Stimulated activated effector memory CD8-positive, alpha-beta T cell treated with anti-CD3 and anti-CD28 coated beads, Interleukin-12 subunit alpha, Interleukin-12 subunit beta, amount 100 ng/mL, for 72 hours (primary cell): Measurements from ENCODE around the gene TIMP3.

Experiments
- ATAC-seq: fragments of 150-1000 bp; cut with Tn5 transposase; 2 replicates; pipeline ENCODE4 v1.10.0; 2021
- DNase-seq, 2 donors: peaks; one replicate each; pipeline ENCODE4 v3.0.0; 2021 to 2022; ENCODE audit warnings: low spot score in 2 of 2
- H3K27ac Mint-ChIP-seq: one replicate; pipeline ENCODE4 v1.8.0; 2022; ENCODE audit warnings: mild to moderate bottlenecking, mixed read lengths
- H3K36me3 Mint-ChIP-seq: one replicate; pipeline ENCODE4 v1.8.0; 2022; ENCODE audit warnings: mild to moderate bottlenecking, mixed read lengths
- H3K4me1 Mint-ChIP-seq: one replicate; pipeline ENCODE4 v1.8.0; 2022; ENCODE audit warnings: mixed read lengths
- H3K4me3 Mint-ChIP-seq: one replicate; pipeline ENCODE4 v1.8.0; 2022; ENCODE audit warnings: mild to moderate bottlenecking, mixed read lengths
- H3K9me3 Mint-ChIP-seq: one replicate; pipeline ENCODE4 v1.8.0; 2022; ENCODE audit warnings: mixed read lengths

The TIMP3 gene

DNA sequence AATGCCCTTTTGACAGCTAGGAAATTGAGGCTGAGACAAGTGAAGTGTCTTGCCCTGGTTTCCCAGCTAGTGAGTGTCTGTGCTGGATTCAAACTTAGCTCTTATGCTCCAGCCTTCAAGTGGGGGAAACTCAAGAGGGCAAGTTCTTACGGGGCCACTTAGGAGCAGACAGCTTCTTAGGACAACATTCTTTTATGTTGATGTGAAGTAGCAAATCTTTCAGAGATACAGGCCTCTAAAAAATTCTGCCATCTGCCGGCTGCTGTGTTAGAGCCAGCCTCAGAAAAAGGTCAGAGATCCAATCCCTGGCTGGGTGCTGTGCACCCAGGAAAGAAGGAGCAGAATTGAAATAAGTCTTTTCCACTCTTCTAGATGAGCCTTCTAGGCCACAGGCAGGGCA is 26.6 kb downstream of the TIMP3 start:
- Mint-ChIP-seq H3K9me3 (no peaks in the 10 kb centered on the region), H3K4me1 (no peaks in the 10 kb centered on the region), H3K4me3 (no peak overlapping the region), H3K27ac (no peak overlapping the region), H3K36me3 (no peaks in the 10 kb centered on the region)
- no peak for DNase-seq
- no peak for ATAC-seq

DNA sequence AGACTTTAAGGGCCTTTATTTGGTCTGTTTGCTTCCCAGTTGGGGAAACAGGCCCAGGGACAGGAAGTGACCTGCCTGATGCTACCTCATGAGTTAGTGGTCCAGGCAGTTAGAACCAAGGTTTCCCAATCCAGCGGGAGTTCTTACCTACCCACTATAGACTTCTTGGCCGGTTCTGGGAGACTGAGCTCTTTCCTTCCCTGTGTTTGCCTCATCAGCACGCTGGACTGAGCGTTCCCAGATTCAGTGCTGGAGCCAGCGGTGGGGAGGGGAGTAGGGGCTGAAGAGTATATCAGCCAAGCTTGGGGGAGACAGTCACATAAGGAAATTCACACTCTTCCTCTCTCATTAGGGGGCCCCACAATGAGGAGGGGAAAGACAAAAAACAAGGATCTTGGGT is 27.1 kb downstream of the TIMP3 start:
- Mint-ChIP-seq H3K27ac (no peak overlapping the region), H3K4me1 (no peaks in the 10 kb centered on the region), H3K9me3 (no peaks in the 10 kb centered on the region), H3K36me3 (no peaks in the 10 kb centered on the region), H3K4me3 (no peak overlapping the region)
- DNase-seq: no peak
- no peak for ATAC-seq

DNA sequence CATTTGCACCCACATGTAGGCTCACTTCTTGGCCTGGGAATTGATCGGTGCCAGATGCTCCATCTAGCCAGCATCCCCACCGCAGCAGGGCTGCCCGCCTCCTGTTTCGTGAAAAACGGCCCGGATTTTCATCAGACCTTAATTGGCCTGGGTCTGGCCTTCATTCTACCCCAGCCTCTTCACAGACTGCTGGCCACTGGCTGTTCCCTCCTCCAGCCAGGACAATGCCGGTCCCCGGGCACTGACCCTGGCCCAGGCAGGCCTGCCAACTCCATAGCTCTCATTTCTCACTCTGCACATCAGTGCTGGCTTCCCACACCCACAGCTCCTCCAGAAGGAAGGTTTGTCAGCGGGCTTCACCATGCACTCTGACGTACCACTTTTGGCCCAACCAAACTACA is 27.9 kb downstream of the TIMP3 start:
- DNase-seq (no peak), ATAC-seq (no peak)
- Mint-ChIP-seq H3K27ac (no peak overlapping the region), H3K4me1 (no peaks in the 10 kb centered on the region), H3K36me3 (no peaks in the 10 kb centered on the region), H3K9me3 (no peaks in the 10 kb centered on the region), H3K4me3 (no peak overlapping the region)

DNA sequence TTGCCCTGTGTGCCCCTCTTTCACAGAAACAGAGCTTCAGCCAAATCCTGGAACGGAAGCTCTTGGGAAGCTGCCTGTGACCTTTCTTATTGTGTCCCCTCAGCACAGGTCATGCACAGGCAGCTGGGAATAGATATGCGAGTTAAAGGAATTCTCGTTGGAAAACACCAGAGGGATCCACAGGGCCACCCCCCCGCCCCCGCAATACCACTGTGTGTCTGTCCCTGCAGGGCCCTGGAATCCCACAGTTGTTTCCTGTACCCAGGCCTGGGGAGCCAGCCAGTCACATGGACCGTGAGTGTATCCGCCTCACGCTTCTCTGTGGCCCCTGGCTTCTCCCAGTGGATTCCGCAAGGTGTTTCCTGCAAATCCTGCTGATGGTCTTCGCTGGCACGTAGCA is 29.0 kb downstream of the TIMP3 start:
- no peaks in the 10 kb centered on the region for H3K9me3 Mint-ChIP-seq
- no peaks in the 10 kb centered on the region for H3K4me1 Mint-ChIP-seq
- no peak overlapping the region for H3K27ac Mint-ChIP-seq
- H3K36me3 Mint-ChIP-seq: no peaks in the 10 kb centered on the region
- no peak for ATAC-seq
- no peak for DNase-seq
- no peak overlapping the region for H3K4me3 Mint-ChIP-seq

DNA sequence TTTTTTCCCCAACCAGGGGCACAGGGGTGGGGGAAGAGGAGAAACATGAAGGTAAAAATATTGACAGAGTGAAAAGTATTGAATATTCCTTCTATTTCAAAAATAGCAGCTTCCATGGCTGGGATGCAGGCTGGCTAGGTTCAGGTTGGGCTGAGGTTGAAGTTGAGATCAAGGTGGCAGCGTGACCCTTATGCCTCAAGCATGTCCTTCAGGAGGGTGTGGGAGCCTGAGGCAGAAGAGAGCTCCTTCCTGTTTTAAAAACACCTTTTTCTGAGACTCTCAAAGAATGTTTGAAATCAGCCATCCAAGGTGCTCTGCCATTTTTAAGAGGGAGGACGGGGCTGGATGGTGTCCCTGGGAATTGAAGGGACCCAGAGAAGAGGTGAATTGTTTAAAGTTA is 29.5 kb downstream of the TIMP3 start:
- DNase-seq (no peak), ATAC-seq (no peak)
- Mint-ChIP-seq H3K9me3 (no peaks in the 10 kb centered on the region), H3K36me3 (no peaks in the 10 kb centered on the region), H3K4me1 (no peaks in the 10 kb centered on the region), H3K27ac (no peak overlapping the region), H3K4me3 (no peak overlapping the region)

DNA sequence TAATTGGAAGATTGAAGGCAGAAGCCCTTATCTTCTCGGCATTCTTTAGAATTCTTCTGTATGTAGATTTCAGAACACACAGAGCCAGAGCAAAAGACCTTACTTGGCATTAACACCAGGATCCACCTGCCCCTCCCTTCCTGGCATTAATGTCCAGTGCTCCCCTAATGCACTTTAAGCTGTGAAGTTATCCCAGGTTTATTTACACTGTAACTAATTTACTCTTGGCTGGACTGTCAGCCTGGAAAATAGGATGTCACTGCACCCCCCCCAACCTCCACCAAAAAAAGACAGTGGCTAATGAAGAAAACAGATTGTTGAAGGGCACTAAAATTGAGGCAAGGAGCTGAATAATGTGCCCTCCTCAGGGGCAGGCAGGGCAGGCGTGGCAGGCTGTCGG is 30.1 kb downstream of the TIMP3 start:
- H3K4me1 Mint-ChIP-seq: no peaks in the 10 kb centered on the region
- no peak for ATAC-seq

DNA sequence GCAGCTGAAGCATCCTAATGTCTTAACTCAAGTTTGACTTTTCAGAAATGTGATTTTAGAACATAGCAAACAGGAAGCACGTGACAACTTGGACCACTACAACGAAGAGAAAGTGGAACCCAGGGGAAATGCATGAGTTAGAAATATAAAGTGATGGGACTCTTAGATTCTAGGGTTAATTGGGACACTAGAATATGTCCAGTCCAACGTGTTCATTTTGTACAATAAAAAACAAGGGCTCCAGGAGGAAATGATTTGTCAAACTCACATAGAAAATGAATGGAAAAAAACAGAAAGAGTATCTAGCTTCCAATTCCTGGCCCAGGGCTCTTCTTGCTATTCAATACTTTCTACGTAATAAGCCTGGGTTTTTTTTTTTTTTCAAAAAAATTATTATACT is 30.7 kb downstream of the TIMP3 start:
- Mint-ChIP-seq H3K4me3 (no peak overlapping the region), H3K9me3 (no peaks in the 10 kb centered on the region), H3K27ac (no peak overlapping the region), H3K4me1 (no peaks in the 10 kb centered on the region), H3K36me3 (no peaks in the 10 kb centered on the region)
- ATAC-seq (no peak), DNase-seq (no peak)

More for the DNA sequence above, 30.1 kb downstream of the TIMP3 start:
- Mint-ChIP-seq H3K27ac (no peak overlapping the region), H3K36me3 (no peaks in the 10 kb centered on the region), H3K9me3 (no peaks in the 10 kb centered on the region), H3K4me3 (no peak overlapping the region)
- no peak for DNase-seq

DNA sequence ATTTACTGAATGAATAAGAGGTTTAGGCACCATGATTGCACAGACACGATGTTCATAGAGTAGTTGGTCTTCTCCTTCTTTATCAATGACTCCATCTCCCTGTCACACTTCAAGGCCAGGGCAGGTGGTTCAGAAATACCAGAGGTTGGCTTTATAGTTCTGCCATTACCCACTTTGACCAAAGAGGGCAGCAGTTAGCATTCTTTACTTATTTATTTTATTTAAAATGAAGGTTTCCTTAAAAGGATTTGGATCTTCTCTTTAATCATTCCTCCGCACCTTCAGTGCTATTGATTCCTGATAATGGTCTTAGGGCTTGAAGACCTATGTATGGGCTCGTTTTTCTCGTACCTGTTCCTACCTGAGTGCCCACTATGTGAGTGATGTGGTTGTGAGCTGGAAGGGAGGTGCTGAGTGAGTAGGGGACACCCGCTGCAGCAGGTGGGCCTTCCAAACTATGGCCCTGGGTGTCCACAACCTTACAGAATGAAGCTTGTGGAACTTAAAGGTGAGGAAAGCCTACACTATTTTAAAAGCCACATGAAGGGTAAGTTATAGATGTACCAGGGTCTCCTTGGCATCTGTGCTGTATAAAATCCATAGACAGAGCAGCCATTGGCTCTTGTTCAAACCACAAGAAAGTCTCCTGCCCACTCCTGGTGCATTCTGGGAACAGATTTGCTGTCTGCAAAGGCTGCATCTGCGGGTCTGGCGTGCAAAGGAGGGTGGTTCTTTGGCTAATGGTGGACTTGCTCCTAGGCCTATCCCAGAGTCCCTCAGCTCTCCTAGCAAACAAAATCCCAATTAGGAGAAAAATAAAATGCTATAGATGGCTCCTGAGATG is 35.0 kb downstream of the TIMP3 start:
- DNase-seq (no peak), ATAC-seq (no peak)
- H3K27ac Mint-ChIP-seq: no peak overlapping the region
- H3K4me3 Mint-ChIP-seq: no peak overlapping the region
- no peaks in the 10 kb centered on the region for H3K9me3 Mint-ChIP-seq
- H3K4me1 Mint-ChIP-seq: no peaks in the 10 kb centered on the region
- no peaks in the 10 kb centered on the region for H3K36me3 Mint-ChIP-seq

DNA sequence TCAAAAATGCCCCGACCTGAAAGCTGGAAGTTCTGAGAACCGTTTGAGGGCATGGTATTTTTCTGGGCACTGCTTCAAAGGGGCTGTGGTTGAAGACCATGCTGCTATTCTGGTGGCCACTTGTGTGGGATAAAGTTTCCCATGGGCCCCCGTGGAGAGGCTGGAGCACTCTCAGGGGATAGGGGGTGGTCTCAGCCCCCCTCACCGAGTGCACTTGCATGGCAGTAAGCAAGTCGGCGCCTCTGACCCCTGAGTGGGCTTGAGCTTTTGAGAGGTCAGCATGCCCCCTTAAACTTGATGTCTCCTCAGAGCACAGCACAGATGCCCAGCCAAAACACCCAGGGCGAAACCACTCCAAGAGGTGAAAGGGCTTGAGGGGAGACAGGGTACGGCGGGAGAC is 35.6 kb downstream of the TIMP3 start:
- no peak overlapping the region for H3K4me3 Mint-ChIP-seq
- no peaks in the 10 kb centered on the region for H3K4me1 Mint-ChIP-seq
- no peak for ATAC-seq
- H3K36me3 Mint-ChIP-seq: no peaks in the 10 kb centered on the region
- DNase-seq: no peak
- no peaks in the 10 kb centered on the region for H3K9me3 Mint-ChIP-seq
- no peak overlapping the region for H3K27ac Mint-ChIP-seq

DNA sequence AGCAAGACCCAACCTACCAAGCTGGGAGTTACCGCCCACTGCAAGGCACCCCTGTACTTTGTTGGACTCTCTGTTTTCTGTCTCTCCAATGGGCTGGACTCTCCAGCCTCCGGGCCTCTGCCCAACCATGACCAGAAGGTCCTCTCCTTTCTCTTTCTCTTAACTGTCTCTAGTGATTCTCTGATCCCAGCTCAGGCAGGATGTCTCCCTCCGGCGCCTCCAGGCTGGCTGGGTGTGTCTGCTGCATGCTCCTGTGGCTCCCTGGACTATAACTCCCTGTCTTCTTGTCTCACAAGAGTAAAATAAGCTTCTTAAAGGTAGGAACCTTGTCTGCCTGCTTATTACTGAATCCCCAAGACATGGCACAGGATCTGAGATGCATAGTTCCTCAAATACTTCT is 36.3 kb downstream of the TIMP3 start:
- ATAC-seq: no peak
- Mint-ChIP-seq H3K36me3 (no peaks in the 10 kb centered on the region), H3K27ac (no peak overlapping the region), H3K4me1 (no peaks in the 10 kb centered on the region), H3K4me3 (no peak overlapping the region), H3K9me3 (no peaks in the 10 kb centered on the region)
- DNase-seq: no peak

DNA sequence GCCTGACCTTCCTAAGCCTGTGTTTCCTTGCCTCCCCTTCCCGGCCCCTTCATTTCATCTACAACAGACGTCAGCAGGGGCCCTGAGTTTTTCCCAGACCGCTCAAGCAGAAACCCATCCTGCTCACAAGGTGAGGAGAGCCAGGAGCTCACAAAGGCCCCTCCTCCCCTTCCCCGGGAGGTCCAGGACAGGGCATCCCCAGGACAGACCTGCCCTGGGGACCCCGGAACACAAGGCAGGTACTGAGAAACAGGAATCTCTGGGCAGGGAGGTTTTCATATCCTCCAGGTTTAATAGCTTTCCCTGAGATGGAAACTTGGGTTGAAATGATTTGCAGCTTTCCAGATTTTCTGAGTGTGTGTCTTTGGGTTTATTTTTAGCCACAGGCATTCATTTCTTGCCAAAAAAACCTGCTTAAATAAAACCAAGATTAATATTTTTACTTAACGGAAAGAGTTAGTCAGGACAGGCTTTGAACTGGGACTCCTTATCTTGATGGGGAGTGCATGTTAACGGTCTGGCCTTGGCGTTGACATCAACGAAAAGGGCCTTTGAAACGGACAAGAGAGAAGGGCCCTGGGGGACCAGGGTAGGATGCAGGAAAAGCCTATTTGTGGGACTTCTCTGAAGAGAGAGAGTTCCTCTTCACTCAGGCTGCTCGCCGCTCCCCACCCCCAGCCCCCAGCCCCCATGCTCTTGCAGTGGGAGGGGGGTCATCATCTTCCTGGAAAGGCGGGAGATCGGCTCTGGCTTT is 38.5 kb downstream of the TIMP3 start:
- H3K9me3 Mint-ChIP-seq: no peaks in the 10 kb centered on the region
- ATAC-seq: no peak
- H3K27ac Mint-ChIP-seq: no peak overlapping the region
- no peak for DNase-seq
- no peaks in the 10 kb centered on the region for H3K36me3 Mint-ChIP-seq
- H3K4me3 Mint-ChIP-seq: no peak overlapping the region
- H3K4me1 Mint-ChIP-seq: no peaks in the 10 kb centered on the region

DNA sequence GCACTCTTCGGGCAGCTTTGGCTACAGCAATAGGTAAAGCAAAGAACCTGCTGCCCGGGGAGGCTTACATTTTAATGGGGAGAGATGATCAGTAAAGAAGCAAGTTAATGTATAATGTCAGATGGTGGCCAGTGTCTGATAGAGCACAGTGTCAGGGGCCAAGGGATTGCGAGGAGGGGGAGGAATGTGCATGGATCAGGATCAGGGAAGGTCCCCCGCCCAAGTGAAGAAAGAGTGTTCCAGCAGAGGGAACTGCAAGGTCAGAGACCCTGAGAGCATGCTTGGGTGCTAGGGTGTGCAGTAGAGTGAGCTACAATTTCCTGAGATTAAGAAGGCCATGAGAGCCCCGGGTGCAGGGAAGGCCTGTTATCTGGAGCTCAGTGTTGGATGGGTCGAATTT is 39.7 kb downstream of the TIMP3 start:
- no peaks in the 10 kb centered on the region for H3K4me1 Mint-ChIP-seq
- H3K4me3 Mint-ChIP-seq: no peak overlapping the region
- no peak for ATAC-seq
- no peaks in the 10 kb centered on the region for H3K36me3 Mint-ChIP-seq
- H3K27ac Mint-ChIP-seq: no peak overlapping the region
- no peak for DNase-seq
- no peaks in the 10 kb centered on the region for H3K9me3 Mint-ChIP-seq

DNA sequence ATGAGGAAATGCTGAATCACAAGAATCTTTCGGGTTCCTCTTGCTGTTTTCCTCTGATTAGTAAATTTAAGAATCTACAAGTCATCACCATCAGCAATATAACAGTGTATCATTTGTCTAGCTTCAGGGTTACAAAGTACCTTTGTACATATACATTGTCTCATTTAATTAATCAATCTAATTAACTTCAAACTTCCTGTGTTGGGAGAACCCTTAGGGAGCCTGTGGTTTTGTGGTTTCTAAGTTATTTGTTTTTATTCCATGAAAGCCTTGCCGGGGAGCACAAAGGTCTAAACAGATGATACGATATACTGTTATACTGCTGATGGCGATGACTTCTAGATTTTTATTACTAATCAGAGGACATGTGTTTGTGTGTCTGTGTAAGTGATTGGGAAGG is 41.0 kb downstream of the TIMP3 start:
- Mint-ChIP-seq H3K9me3 (no peaks in the 10 kb centered on the region), H3K27ac (no peak overlapping the region), H3K4me1 (no peaks in the 10 kb centered on the region), H3K4me3 (no peak overlapping the region), H3K36me3 (no peaks in the 10 kb centered on the region)
- DNase-seq: no peak
- ATAC-seq: no peak

DNA sequence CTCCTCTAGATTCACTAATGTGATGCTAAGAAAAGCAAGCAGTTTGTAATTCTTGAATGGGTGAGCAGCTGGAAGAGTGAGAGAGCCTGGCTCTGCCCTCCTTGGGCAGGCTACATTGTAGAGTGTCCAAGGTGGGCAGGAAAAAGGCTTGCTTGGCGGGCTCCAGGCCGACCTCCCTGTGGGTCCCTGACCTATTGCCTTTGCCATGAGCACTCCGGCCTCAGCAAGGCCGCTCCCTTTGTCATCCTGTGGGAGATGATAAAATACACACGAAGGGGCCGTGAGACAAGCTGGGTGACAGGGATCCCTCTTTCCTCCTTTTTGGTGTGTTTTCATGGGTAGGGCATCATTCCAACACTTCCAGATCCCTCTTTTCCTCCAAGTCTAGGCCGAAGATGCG is 41.8 kb downstream of the TIMP3 start:
- H3K27ac Mint-ChIP-seq: no peak overlapping the region
- DNase-seq (no peak), ATAC-seq (no peak)
- no peak overlapping the region for H3K4me3 Mint-ChIP-seq
- H3K9me3 Mint-ChIP-seq: no peaks in the 10 kb centered on the region
- no peaks in the 10 kb centered on the region for H3K36me3 Mint-ChIP-seq
- H3K4me1 Mint-ChIP-seq: no peaks in the 10 kb centered on the region

DNA sequence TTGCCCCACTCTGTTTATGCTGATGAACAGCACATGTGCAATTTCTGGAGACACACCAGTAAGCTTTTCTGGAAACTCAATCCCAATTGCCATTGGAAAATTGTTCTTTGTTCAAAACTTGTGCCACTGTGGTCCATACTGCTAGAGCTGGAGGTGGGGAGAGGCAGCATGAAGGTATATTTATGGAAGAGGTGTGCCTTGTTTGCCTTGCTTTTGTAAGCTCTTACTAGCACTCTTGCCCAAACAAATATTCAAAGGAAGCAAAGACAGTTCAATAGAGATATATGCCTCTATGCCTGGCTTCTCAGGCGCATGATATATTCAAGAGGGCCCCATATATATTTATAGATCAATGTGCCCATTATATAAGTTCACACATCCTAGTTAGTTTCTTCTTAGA is 42.7 kb downstream of the TIMP3 start:
- no peaks in the 10 kb centered on the region for H3K4me1 Mint-ChIP-seq
- H3K9me3 Mint-ChIP-seq: no peaks in the 10 kb centered on the region
- DNase-seq (no peak), ATAC-seq (no peak)
- H3K4me3 Mint-ChIP-seq: no peak overlapping the region
- H3K36me3 Mint-ChIP-seq: no peaks in the 10 kb centered on the region
- H3K27ac Mint-ChIP-seq: no peak overlapping the region

DNA sequence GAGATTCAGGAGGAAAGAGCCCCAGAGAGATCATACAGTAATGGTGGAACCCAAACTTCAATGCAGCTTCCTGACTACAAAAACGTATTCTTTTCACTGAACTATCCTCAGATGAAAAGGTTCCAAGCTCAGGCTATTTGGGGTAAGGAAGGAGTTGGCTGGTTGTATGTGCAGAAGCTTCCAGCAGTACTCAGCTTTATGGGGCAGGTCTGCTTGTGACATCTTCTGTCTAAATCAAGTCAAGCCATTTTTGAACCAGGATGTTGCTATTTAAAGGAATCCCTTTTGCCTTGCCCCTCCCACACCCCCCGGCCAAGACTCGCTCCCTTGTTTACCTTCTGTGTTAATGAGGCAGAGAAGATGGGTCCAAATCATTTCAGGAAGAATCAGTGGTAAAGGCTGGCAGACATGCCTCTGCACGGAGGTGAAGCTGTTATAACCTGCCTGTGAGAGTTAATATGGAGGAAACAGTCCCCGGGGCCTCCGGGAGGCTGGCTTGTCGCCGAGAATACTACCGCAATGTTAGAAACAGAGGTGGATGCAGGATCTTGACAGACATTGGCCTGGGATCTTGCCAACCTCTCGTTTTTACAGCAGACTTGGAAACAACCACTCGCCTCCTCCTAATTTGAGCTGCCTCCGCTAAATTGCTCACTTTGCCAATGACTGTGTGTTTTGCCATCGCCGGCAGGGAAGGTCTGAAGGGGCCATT is 45.4 kb downstream of the TIMP3 start:
- DNase-seq (no peak), ATAC-seq (no peak)
- Mint-ChIP-seq H3K4me3 (no peak overlapping the region), H3K27ac (no peak overlapping the region), H3K4me1 (no peaks in the 10 kb centered on the region), H3K9me3 (no peaks in the 10 kb centered on the region), H3K36me3 (no peaks in the 10 kb centered on the region)
